Stromal cell of bone marrow (primary cell): ENCODE measurements around the gene RFC1.
"Not testable (repeated sequence)": the region's sequence is repeated elsewhere in the genome, so short reads cannot be mapped to it uniquely, and the experiment has no call there.

Experiments used
- DNase-seq: peaks from one replicate; pipeline ENCODE4 v3.0.0-alpha.2; 2012; ENCODE audit warnings: low read depth

Gene RFC1

DNA sequence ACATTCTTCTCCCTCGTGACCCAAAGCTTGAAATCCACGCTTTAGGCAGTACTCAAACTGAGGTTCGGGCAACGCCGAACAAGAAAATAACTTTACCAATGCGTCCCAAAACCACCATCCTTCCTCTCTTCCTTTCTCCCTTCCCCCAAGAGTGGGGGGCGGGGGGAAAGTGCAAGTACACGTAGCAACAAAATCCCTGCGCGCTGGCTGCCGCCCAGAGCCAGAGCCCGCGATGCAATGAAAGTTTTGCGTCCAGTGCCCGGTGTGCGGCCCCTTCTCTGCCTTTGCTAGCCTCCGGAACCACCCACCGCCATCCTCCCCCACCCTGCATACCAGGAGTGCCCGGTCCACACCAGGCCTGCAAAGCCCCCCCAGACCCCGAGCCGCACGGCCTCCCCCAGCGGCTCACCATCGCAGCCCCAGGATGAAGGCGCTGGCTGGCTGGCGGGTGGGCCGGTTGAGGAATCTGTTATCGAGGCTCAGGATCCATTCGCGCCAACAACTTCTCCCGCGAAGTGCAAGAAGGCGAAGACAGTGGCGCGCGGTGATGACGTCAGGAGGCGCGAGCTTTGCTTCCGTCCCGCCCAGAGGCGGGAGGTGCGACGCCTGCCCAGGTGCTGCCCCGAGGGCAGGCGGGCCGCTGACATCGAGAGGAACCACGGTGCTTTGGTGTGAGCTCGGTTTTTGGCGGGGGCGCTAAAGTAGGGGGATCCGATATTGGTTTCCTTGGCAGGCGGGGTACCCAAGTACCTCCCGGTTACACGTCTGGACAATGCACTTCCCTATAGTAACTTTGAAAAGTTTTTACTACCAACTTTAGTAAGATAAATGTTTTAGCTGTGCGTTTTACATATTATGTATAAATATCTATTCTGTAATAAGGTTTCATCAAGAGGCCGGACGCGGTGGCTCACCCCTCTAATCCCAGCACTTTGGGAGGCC lies at the start of gene RFC1:
TSS of gene RFC1 (minus strand) at position 533 of the 942 bp plus-strand sequence. CDS start at position 412, 121 bp downstream.
- peak; percentile 82 for DNase-seq

DNA sequence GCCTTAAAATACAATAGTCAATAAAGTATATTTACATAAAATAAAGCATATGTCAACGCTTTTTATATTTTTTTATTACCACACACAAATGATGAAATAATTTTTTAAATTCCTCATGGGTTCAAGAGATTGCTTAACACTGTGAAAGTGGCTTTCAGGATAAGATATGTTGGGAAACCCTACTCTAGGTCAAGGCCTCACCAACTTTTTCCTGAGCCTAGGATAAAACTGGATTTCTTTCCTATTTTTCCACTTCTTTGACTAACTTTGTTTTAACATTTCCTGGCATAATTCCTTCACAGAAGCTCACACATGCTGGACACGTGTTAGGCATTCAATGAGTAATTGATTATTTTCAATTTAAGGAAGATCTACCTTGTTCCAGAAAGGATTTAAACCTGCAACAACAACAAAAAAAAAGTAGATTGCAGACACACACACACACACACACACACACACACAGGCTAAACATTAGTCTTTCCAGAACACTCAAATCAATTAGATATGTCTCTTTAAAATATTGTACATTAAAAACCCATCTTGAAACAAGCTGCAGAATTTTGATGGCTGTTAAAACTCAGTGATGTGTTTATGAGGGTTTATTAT lies 49.6 kb upstream of the RFC1 start:
- DNase-seq: no peak

GRCh38 chr4:39411561-39411960 lies 45.4 kb upstream of the RFC1 start:
- not testable (repeated sequence) for DNase-seq

DNA sequence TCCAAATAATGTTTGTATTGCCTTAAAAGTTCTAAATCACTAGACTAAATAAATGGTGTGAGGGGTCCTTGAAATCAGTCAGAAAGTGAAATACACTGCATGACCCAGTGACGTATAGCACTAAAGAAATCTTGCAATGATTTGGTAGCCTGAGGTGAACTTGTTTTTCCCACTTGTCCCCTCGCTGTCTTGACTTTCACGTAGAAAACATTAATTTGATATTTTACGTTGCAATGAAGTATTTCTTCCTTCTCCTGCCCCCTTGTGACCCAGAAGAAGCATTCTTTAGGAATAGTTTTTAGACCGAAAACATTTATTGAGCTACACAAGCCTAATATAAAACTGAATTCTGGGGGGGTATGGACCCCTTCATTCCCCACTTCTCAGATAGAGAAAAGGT lies 44.3 kb upstream of the RFC1 start:
- DNase-seq: no peak

- no peak for DNase-seq
Measured at GRCh38 chr4:39407584-39407885, 41.4 kb upstream of the RFC1 start.

DNA sequence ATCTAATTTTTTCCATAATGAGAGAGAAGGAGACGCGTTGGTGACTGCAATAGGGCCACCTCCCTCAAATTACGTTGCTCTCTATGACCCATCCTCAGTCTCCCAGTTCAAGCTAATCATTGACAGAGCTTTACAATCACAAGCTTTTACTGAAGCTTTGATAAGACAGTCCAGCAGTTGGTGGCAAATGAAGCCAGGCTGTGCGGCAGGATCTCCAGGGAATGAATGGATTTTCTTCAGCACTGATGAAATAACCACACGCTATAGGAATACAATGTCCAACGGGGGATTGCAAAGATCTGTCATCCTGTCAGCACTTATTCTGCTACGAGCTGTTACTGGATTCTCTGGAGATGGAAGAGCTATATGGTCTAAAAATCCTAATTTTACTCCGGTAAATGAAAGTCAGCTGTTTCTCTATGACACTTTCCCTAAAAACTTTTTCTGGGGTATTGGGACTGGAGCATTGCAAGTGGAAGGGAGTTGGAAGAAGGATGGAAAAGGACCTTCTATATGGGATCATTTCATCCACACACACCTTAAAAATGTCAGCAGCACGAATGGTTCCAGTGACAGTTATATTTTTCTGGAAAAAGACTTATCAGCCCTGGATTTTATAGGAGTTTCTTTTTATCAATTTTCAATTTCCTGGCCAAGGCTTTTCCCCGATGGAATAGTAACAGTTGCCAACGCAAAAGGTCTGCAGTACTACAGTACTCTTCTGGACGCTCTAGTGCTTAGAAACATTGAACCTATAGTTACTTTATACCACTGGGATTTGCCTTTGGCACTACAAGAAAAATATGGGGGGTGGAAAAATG lies 40.8 kb upstream of the RFC1 start, which contains the start of gene KLB:
TSS of gene KLB (plus strand) at position 168 of the 821 bp plus-strand sequence. CDS start at position 188, 20 bp downstream.
- DNase-seq: no peak

- DNase-seq: not testable (repeated sequence)
Measured at GRCh38 chr4:39401640-39402039, 35.5 kb upstream of the RFC1 start.

DNA sequence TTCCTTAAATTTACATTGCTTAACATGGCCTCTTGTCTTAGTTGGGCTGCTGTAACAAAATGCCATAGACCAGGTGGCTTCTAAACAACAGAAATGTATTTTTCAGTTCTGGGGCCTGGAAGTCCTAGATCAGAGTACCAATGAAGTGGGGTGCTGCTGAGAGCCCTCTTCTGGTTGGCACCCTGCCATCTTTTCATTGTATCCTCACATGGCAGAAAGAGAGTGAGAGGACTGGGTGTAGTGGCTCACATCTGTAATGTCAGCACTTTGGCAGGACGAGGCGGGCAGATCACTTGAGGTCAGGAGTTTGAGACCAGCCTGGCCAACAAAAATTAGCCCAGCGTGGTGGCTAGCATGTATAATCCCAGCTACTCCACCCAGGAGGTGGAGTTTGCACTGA lies 28.5 kb upstream of the RFC1 start:
- no peak for DNase-seq

GRCh38 chr4:39390603-39391002 lies 24.4 kb upstream of the RFC1 start:
- no peak for DNase-seq

GRCh38 chr4:39384563-39384962 lies 18.4 kb upstream of the RFC1 start:
- no peak for DNase-seq

DNA sequence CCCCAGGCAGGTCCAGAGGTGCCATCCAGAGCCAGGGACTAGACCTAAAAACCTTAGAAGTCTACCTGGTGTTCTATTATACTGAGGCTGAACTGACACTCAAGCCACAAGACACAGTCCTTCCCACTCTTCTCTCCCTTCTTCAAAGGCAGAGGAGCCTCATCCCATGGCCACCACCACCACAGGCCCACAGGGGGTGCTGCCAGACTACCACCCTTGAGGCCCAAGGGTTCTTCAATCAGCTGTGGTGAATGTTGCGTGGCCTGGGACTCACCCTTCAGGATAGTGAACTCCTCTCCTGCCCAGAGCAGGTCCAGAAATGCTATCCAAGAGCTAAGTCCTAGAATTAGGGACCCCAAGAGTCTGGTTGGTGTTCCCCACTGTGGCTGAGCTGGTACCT lies 17.5 kb upstream of the RFC1 start:
- DNase-seq: no peak

DNA sequence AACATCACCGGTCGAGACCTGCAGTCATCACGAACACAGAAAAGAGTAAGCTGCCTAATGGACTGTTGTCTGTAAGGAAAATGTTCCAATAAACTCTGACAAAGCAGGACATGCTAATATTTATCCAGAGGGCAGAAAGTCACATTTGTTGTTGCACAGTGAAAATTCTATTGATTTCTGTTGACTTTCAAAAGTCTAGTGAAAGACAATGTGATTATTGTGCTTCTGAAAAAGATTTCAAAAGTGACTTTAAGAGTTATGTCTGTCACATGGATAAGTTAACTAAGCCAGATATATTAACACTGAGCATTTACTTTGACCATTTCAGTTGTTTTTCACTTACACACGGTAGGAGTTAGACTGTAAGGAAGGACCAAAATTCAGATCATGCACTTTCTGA lies 9.3 kb upstream of the RFC1 start:
- DNase-seq: no peak

DNA sequence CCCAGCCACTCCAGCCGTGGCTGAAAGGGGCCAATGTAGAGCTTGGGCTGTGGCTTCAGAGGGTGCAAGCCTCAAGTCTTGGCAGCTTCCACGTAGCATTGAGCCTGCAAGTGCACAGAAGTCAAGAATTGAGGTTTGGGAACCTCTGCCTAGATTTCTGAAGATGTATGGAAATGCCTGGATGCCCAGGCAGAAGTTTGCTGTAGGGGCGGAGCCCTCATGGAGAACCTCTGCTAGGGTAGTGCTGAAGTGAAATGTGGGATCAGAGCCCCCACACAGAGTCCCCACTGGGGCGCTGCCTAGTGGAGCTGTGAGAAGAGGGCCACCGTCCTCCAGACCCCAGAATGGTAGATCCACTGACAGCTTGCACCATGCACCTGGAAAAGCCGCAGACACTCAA lies 5.0 kb upstream of the RFC1 start:
- DNase-seq: not testable (repeated sequence)

GRCh38 chr4:39369301-39369700 lies 3.1 kb upstream of the RFC1 start:
- DNase-seq: no peak

GRCh38 chr4:39367166-39367565 lies 1.0 kb upstream of the RFC1 start:
- DNase-seq: no peak

GRCh38 chr4:39365360-39365759 lies 802 bp downstream of the RFC1 start:
- DNase-seq: no peak

- no peak for DNase-seq
Measured at GRCh38 chr4:39363773-39364393, 2.3 kb downstream of the RFC1 start.

DNA sequence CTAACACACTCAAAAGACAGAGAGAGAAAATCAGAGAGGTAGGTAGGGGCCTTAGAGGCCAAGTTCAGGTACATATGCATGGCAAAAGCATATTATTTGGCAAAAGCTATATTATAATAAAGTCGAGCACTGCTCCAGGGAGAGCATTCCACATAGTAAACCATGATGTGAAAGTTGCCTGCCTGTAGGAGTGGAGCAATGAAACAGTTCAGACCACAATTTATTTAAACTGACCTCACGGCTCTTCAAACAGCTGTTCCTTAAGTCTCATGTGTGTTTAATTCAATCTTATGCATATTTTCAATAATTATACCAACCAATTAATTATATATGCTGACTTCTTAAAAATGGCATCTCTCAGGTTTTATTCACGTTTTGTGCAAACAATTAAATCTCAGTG lies 3.3 kb downstream of the RFC1 start:
- no peak for DNase-seq

DNA sequence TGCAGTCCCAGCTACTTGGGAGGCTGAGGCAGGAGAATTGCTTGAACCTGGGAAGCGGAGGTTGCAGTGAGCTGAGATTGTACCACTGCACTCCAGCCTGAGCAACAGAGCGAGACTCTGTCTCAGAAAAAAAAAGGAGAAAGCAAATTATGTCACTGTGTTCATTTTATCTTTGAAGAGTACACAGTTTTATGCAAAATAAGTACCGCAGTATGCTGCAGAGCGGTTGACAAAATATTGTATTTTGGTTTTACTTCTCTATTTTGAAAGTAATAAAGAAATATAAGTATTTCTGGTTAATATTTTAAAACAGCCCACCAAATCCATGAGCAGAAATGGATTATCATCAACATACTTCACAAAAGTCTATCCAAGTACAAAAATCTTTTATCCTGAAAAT lies 5.6 kb downstream of the RFC1 start:
- not testable (repeated sequence) for DNase-seq

- DNase-seq: no peak
Measured at GRCh38 chr4:39357002-39357401, 9.2 kb downstream of the RFC1 start.

DNA sequence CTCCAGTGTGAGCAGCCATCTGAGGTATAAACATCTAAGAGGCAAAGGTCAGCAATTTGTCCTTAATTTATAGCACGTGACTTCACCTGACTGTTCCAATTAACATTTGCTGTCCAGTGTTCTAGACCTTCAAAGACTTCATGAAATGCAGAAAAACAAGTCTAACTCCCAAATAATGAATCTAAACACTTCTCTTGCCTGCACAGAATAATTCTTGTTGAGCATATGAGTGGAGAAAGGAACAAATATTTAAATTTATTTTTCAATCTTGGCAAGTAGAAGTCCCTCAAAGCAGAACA lies 12.0 kb downstream of the RFC1 start:
- DNase-seq: no peak

GRCh38 chr4:39353478-39354253 lies 12.5 kb downstream of the RFC1 start:
- DNase-seq: peak; percentile 41
